ENCODE data around the gene GGTLC2.
"Not testable (repeated sequence)": the region's sequence is repeated elsewhere in the genome, so short reads cannot be mapped to it uniquely, and the experiment has no call there.

GGTLC2 gene

DNA sequence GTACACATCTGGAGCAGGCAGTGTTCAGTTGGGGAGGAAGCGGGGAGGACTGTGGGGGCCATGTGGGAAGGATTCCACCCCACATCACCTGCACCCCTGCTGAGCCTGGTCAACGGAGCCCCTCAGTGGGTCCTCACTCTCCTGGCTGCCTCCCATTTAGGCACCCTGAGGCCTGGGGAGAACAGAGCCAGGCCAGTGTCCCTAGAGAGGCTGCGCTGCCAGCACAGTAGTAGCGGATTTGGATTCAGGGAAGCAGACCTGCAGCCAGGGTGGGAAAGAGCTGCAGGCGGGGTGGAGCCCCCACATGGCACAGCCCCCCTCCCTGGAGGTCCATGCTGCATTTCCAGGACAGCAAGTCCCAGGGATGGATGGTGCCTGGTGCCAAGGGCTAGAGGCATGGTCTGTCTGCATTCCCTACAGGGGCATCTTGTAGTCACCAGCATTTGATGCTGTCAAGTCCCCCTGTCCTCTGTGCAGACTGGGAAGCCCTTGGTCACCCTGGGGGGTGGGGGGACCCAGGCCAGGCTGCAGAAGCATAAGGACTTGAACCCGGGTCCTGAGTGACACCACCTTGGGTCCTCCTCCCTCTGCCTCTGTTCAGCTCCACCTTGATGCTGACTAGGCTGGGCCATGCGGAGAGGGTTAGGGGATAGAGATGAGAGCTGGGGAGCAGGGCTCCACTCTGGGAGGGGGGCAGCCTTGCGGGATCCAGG, 6.5 kb downstream of the GGTLC2 start:
- not testable (repeated sequence) for H3K27me3 ChIP-seq (ENCODE audit: low read length); H3K27ac ChIP-seq (ENCODE audit: low read depth, low read length); H3K9ac ChIP-seq (ENCODE audit: low read length)

DNA sequence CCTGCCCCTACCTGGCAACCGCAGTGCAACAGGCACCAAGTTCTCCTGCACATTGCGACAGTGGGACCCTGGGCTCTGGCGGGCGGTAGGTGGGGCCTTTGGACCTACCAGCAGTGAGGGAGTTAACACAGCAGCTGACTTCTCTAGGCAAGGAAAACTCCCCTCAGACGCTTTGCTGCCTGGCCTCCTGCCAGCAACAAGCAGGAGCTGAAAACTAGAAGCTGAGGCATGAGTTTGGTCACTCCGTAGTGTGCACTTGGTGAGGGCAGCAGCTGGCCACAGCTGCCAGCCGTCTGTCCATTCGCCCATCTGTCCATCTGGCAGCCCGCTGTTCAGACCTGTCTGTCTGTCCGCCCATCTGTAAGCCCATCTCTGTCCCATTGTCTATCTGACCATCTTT, 7.2 kb downstream of the GGTLC2 start:
- H3F3A ChIP-seq (ENCODE audit: insufficient read depth); H3K36me3 ChIP-seq (ENCODE audit: low read length); H3K27ac ChIP-seq (ENCODE audit: low read depth, low read length); H3K9me2 ChIP-seq (replicated peaks; ENCODE audit: insufficient read depth, low read length); H3K4me3 ChIP-seq (ENCODE audit: insufficient read depth, low read length, poor library complexity, severe bottlenecking); H3K9ac ChIP-seq (ENCODE audit: low read length); H4K20me1 ChIP-seq (ENCODE audit: low read depth, low read length); H3K27me3 ChIP-seq (ENCODE audit: low read length); H3K79me2 ChIP-seq (ENCODE audit: insufficient read depth, low read length); H3K9me3 ChIP-seq (ENCODE audit: insufficient read depth, low read length); H3K4me2 ChIP-seq (ENCODE audit: low read depth, low read length, poor library complexity, severe bottlenecking); H2AFZ ChIP-seq (ENCODE audit: low read depth, low read length, severe bottlenecking): not testable (repeated sequence)

More for the DNA sequence above, 6.5 kb downstream of the GGTLC2 start:
- not testable (repeated sequence) for H4K20me1 ChIP-seq (ENCODE audit: low read depth, low read length); H2AFZ ChIP-seq (ENCODE audit: low read depth, low read length, severe bottlenecking); H3K4me2 ChIP-seq (ENCODE audit: low read depth, low read length, poor library complexity, severe bottlenecking); H3K4me3 ChIP-seq (ENCODE audit: insufficient read depth, low read length, poor library complexity, severe bottlenecking); H3K9me2 ChIP-seq (replicated peaks; ENCODE audit: insufficient read depth, low read length); H3K79me2 ChIP-seq (ENCODE audit: insufficient read depth, low read length); H3F3A ChIP-seq (ENCODE audit: insufficient read depth); H3K9me3 ChIP-seq (ENCODE audit: insufficient read depth, low read length); H3K36me3 ChIP-seq (ENCODE audit: low read length)

DNA sequence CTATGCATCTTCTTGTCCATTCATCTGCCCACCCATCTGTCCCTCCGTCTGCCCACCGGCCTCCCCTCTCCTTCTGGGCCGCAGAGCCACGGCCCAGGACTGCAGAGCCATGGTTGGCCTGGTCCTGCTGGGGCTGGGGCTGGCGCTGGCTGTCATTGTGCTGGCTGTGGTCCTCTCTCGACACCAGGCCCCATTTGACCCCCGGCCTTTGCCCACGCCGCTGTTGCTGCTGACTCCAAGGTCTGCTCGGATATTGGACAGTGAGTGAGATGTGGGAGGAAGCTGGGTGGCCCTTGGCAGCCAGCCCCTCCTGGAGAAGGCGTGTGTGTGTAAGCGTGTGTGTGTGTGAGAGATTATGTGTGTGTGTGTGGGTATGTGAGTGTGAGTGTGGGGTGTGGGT, 7.7 kb downstream of the GGTLC2 start:
- not testable (repeated sequence) for H3K4me3 ChIP-seq (ENCODE audit: insufficient read depth, low read length, poor library complexity, severe bottlenecking)

DNA sequence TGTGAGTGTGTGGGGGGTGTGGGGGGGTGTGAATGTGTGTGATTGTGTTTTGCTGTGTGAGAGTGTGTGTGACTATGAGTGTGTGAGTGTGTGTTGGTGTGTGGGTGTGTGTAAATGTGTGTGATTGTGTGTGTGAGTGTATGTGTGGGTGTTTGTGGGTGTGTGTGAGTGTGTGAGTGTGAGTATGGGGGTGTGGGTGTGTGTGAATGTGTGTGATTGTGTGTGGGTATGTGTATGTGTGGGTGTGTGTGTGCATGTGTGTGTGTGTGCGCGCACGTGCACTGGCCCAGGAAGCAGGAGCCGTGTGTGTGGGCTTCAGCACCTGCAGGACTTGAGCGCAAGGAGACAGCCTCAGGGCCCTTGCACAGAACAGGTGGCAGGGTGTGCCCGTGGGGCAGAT, 8.2 kb downstream of the GGTLC2 start:
- H3K79me2 ChIP-seq (ENCODE audit: insufficient read depth, low read length); H3K27ac ChIP-seq (ENCODE audit: low read depth, low read length); H3K9ac ChIP-seq (ENCODE audit: low read length); H4K20me1 ChIP-seq (ENCODE audit: low read depth, low read length); H3K4me3 ChIP-seq (ENCODE audit: insufficient read depth, low read length, poor library complexity, severe bottlenecking); H3K9me2 ChIP-seq (replicated peaks; ENCODE audit: insufficient read depth, low read length); H2AFZ ChIP-seq (ENCODE audit: low read depth, low read length, severe bottlenecking); H3K27me3 ChIP-seq (ENCODE audit: low read length); H3K36me3 ChIP-seq (ENCODE audit: low read length); H3F3A ChIP-seq (ENCODE audit: insufficient read depth); H3K4me2 ChIP-seq (ENCODE audit: low read depth, low read length, poor library complexity, severe bottlenecking); H3K9me3 ChIP-seq (ENCODE audit: insufficient read depth, low read length): not testable (repeated sequence)

More for the DNA sequence above, 7.7 kb downstream of the GGTLC2 start:
- H2AFZ ChIP-seq (ENCODE audit: low read depth, low read length, severe bottlenecking); H3F3A ChIP-seq (ENCODE audit: insufficient read depth); H3K9ac ChIP-seq (ENCODE audit: low read length); H4K20me1 ChIP-seq (ENCODE audit: low read depth, low read length); H3K4me2 ChIP-seq (ENCODE audit: low read depth, low read length, poor library complexity, severe bottlenecking); H3K79me2 ChIP-seq (ENCODE audit: insufficient read depth, low read length); H3K27me3 ChIP-seq (ENCODE audit: low read length); H3K9me3 ChIP-seq (ENCODE audit: insufficient read depth, low read length); H3K27ac ChIP-seq (ENCODE audit: low read depth, low read length); H3K9me2 ChIP-seq (replicated peaks; ENCODE audit: insufficient read depth, low read length); H3K36me3 ChIP-seq (ENCODE audit: low read length): not testable (repeated sequence)

DNA sequence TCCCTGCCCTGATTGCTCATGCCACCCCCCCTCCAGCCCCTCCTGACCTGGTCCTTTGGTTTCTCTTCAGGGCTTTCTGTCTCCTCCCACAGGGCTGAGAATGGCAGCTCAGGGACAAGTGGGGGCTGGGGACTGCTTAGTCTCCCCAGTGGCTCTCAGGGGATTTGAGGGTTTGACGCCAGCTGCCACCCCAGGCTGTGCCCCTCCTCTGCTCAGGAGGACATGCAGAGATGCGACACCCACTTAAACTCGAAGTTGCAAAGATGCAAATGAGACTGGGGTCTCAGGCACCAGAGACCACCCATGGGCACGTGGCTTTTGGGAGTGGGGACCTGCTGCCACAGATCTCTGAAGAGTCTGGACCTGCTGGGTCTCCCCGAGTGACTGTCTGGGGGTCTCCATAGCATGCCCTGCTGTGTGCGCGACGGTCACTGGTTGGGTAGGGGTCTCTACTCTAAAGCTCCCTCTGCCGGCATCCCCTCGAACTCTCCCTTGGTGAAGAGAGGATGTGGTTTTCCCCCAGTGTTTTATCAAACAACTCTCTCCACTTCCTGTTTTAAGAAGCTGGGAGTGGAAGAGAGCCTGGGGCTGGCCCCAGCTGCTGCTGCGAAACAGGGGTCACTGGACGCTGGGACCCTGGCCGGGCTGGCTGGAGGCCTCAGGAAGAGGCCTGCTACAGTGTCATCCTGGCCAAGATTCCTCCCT, 9.4 kb downstream of the GGTLC2 start:
- not testable (repeated sequence) for H3K9me2 ChIP-seq (replicated peaks; ENCODE audit: insufficient read depth, low read length); H4K20me1 ChIP-seq (ENCODE audit: low read depth, low read length); H3K79me2 ChIP-seq (ENCODE audit: insufficient read depth, low read length); H3K27me3 ChIP-seq (ENCODE audit: low read length); H3K27ac ChIP-seq (ENCODE audit: low read depth, low read length); H3K4me3 ChIP-seq (ENCODE audit: insufficient read depth, low read length, poor library complexity, severe bottlenecking); H3K36me3 ChIP-seq (ENCODE audit: low read length); H3K9ac ChIP-seq (ENCODE audit: low read length); H3K4me2 ChIP-seq (ENCODE audit: low read depth, low read length, poor library complexity, severe bottlenecking); H2AFZ ChIP-seq (ENCODE audit: low read depth, low read length, severe bottlenecking); H3F3A ChIP-seq (ENCODE audit: insufficient read depth); H3K9me3 ChIP-seq (ENCODE audit: insufficient read depth, low read length)

Measured in SU-DHL-6 (cell line).